IMR-90 (cell line): ENCODE results near the gene CAMTA1. TPM values are rescaled to one million over a fixed set of nuclear protein-coding genes. Genes with fewer than 3 reads are reported as not detected.

Experiments
- ATAC-seq: fragments of 200-7000 bp; cut with Tn5 transposase; 2 replicates; pipeline ENCODE4 v1.9.1; 2020; ENCODE audit warnings: low read depth, mild to moderate bottlenecking, moderate library complexity
- BruUV-seq: library from RNA; stranded (reverse); fragments of 400-500 nt; replicated peaks from 2 replicates; lab custom pipeline; 2021; lab: Mats Ljungman, UMichigan
- CTCF ChIA-PET: fragments of 300-600 bp; formaldehyde crosslinking; extraction: SDS; loops from one replicate; lab custom pipeline; 2021; ENCODE audit warnings: antibody characterized with exemption; lab: Yijun Ruan, JAX
- POLR2A ChIA-PET: fragments of 300-600 bp; sonication (Branson Sonifier 250); formaldehyde crosslinking; loops from one replicate; lab custom pipeline; 2022; ENCODE audit warnings: antibody characterized with exemption; ENCODE audit not compliant: unreplicated experiment; lab: Charles Lee
- DNase-seq: peaks from one replicate; pipeline ENCODE4 v3.0.0; 2013
- H2AFZ ChIP-seq: replicated peaks from 2 replicates; pipeline ENCODE3; 2013; ENCODE audit warnings: low read length, mild to moderate bottlenecking; ENCODE audit not compliant: poor library complexity
- H2AK5ac ChIP-seq: 2 replicates; pipeline ENCODE4 v1.6.1; 2013; ENCODE audit warnings: low read depth, low read length, inconsistent platforms
- H2AK9ac ChIP-seq: replicated peaks from 2 replicates; pipeline ENCODE3; 2013; ENCODE audit warnings: mild to moderate bottlenecking, low read depth, low read length, moderate library complexity; ENCODE audit not compliant: poor library complexity
- H2BK120ac ChIP-seq: 2 replicates; pipeline ENCODE4 v1.6.1; 2013; ENCODE audit warnings: low read depth, low read length, inconsistent platforms
- H2BK15ac ChIP-seq: 3 replicates; pipeline ENCODE4 v1.6.1; 2013; ENCODE audit warnings: low read depth, low read length, inconsistent platforms
- H2BK20ac ChIP-seq: 2 replicates; pipeline ENCODE4 v1.6.1; 2013; ENCODE audit warnings: low read depth, mild to moderate bottlenecking, inconsistent platforms, low read length, moderate library complexity
- H2BK5ac ChIP-seq: 2 replicates; pipeline ENCODE4 v1.6.1; 2013; ENCODE audit warnings: mild to moderate bottlenecking, low read depth, low read length, inconsistent platforms; ENCODE audit not compliant: poor library complexity, severe bottlenecking
- H3K14ac ChIP-seq: replicated peaks from 2 replicates; pipeline ENCODE4 v1.6.1; 2013; ENCODE audit warnings: low read depth, low read length, inconsistent platforms
- H3K18ac ChIP-seq: 2 replicates; pipeline ENCODE4 v1.6.1; 2013; ENCODE audit warnings: low read depth, low read length, control low read depth
- H3K23ac ChIP-seq: 2 replicates; pipeline ENCODE4 v1.6.1; 2013; ENCODE audit warnings: low read depth, low read length, inconsistent platforms
- H3K27ac ChIP-seq: 2 replicates; pipeline ENCODE4 v1.5.1; 2013; ENCODE audit warnings: mild to moderate bottlenecking, control low read depth, low read length; ENCODE audit not compliant: insufficient read depth
- H3K27me3 ChIP-seq: 2 replicates; pipeline ENCODE4 v1.6.1; 2013; ENCODE audit warnings: low read length; ENCODE audit not compliant: control insufficient read depth, insufficient read depth
- H3K36me3 ChIP-seq: 2 replicates; pipeline ENCODE4 v1.6.1; 2013; ENCODE audit warnings: low read length, mixed read lengths; ENCODE audit not compliant: control insufficient read depth, insufficient read depth
- H3K4ac ChIP-seq: 2 replicates; pipeline ENCODE4 v1.6.1; 2013; ENCODE audit warnings: low read depth, low read length, inconsistent platforms
- H3K4me1 ChIP-seq: 2 replicates; pipeline ENCODE4 v1.6.1; 2013; ENCODE audit warnings: low read length, mixed read lengths; ENCODE audit not compliant: control insufficient read depth, insufficient read depth
- H3K4me2 ChIP-seq: 2 replicates; pipeline ENCODE4 v1.6.1; 2013; ENCODE audit warnings: low read depth, mild to moderate bottlenecking, control low read depth, low read length, moderate library complexity
- H3K4me3 ChIP-seq: 2 replicates; pipeline ENCODE4 v1.5.1; 2013; ENCODE audit warnings: low read depth, mild to moderate bottlenecking, control low read depth, low read length, moderate library complexity; ENCODE audit not compliant: insufficient read depth
- H3K56ac ChIP-seq: 2 replicates; pipeline ENCODE4 v1.6.1; 2013; ENCODE audit warnings: low read length, inconsistent platforms; ENCODE audit not compliant: insufficient read depth; ENCODE audit errors: extremely low read depth
- H3K79me1 ChIP-seq, 2 experiments: 2 replicates each; pipeline ENCODE4 v1.6.1; 2013; ENCODE audit warnings: low read length in 2 of 2, inconsistent platforms in 1 of 2, low read depth in 1 of 2
- H3K9ac ChIP-seq: 2 replicates; pipeline ENCODE4 v1.6.1; 2013; ENCODE audit warnings: low read depth, low read length, control low read depth
- H3K9me1 ChIP-seq: 2 replicates; pipeline ENCODE4 v1.6.1; 2013; ENCODE audit warnings: low read length, inconsistent platforms; ENCODE audit not compliant: insufficient read depth
- H3K9me3 ChIP-seq: 2 replicates; pipeline ENCODE4 v1.6.1; 2013; ENCODE audit warnings: low read length; ENCODE audit not compliant: control insufficient read depth, insufficient read depth
- H4K20me1 ChIP-seq: 2 replicates; pipeline ENCODE4 v1.6.1; 2013; ENCODE audit warnings: low read length, inconsistent platforms; ENCODE audit not compliant: insufficient read depth
- H4K5ac ChIP-seq: 2 replicates; pipeline ENCODE4 v1.6.1; 2013; ENCODE audit warnings: mild to moderate bottlenecking, low read depth, low read length, control low read depth
- H4K8ac ChIP-seq, 2 experiments: 2 replicates each; pipeline ENCODE4 v1.6.1; 2013; ENCODE audit warnings: low read depth in 2 of 2, low read length in 2 of 2, control low read depth in 1 of 2, inconsistent platforms in 1 of 2
- H4K91ac ChIP-seq: 2 replicates; pipeline ENCODE4 v1.6.1; 2013; ENCODE audit warnings: low read depth, low read length, inconsistent platforms; ENCODE audit not compliant: insufficient read depth
- BHLHE40 ChIP-seq: fragments of 150-350 bp; IDR thresholded peaks from 2 replicates; pipeline ENCODE4 v1.6.1; 2016; ENCODE audit warnings: mild to moderate bottlenecking, low read depth, low read length
- CEBPB ChIP-seq: IDR thresholded peaks from 2 replicates; pipeline ENCODE4 v1.6.1; 2012; ENCODE audit warnings: low read depth, low read length, improper control_type of control experiment
- CTCF ChIP-seq: conservative IDR thresholded peaks from 2 replicates; pipeline ENCODE4 v1.5.1; 2012; ENCODE audit warnings: mild to moderate bottlenecking, low read depth, low read length, improper control_type of control experiment
- MAFK ChIP-seq: IDR thresholded peaks from 2 replicates; pipeline ENCODE4 v1.6.1; 2012; ENCODE audit warnings: low read depth, low read length, improper control_type of control experiment
- POLR2A ChIP-seq: IDR thresholded peaks from 2 replicates; pipeline ENCODE4 v1.6.1; 2012; ENCODE audit warnings: mild to moderate bottlenecking, low read depth, low read length
- RFX5 ChIP-seq: IDR thresholded peaks from 2 replicates; pipeline ENCODE4 v1.8.0; 2012; ENCODE audit warnings: low read depth, mild to moderate bottlenecking, low read length, moderate library complexity
- USF2 ChIP-seq: fragments of 150-350 bp; IDR thresholded peaks from 2 replicates; pipeline ENCODE4 v1.6.1; 2017; ENCODE audit warnings: mild to moderate bottlenecking, antibody characterized with exemption, low read length, low read depth
- WGBS, 2 experiments: methylation state at CpG; one replicate each; pipeline versions ENCODE4 v1.1.5 to v1.1.7; 2013; ENCODE audit warnings: missing lambda C conversion rate in 2 of 2; ENCODE audit not compliant: insufficient read length in 1 of 2; ENCODE audit errors: extremely low coverage in 2 of 2; 5-methylcytosine and 5-hydroxymethylcytosine counted together
- dilution Hi-C: fragments of 300-500 bp; cut with HindIII; formaldehyde crosslinking; loops from one replicate; pipeline ENCODE4 v1.14.3; 2018; ENCODE audit warnings: low sequenced_read_pairs; ENCODE audit not compliant: unreplicated experiment
- in situ Hi-C: fragments of 300-500 bp; cut with MboI; formaldehyde crosslinking; loops from 3 replicates; pipeline ENCODE4 v1.14.3; 2019; ENCODE audit warnings: low sequenced_read_pairs, inconsistent platforms, mixed read lengths
- intact Hi-C: fragments of 100-400 bp; cut with micrococcal nuclease; formaldehyde crosslinking; loops from 2 replicates; pipeline ENCODE4 v1.10.0; 2022
- polyA plus RNA-seq, 3 experiments: library from polyadenylated mRNA; depleted of rRNA; stranded (reverse); fragments of >200 nt; gene quantifications; 2 replicates each; pipeline ENCODE4 v1.2.3, GENCODE V29; 2012; ENCODE audit warnings: low replicate concordance in 1 of 3
- total RNA-seq: library from RNA; depleted of rRNA; stranded (reverse); fragments of >200 nt; gene quantifications from 2 replicates; pipeline ENCODE4 v1.2.3, GENCODE V29; 2012

CAMTA1 gene
- total and polyA plus RNA-seq, 2 of the 4 experiments (the other 2 are of a cell fraction), result 35.5 to 74.3 TPM

GRCh38 chr1:6832531-6833188, 47.4 kb downstream of the CAMTA1 start:
- H2AK5ac ChIP-seq, result no peak overlapping the region
- no peak overlapping the region for H4K5ac ChIP-seq
- no peak overlapping the region for H4K8ac ChIP-seq
- in situ Hi-C loops, result no loop called here
- H3K23ac ChIP-seq, result peak overlapping the region; percentile 12; the same call in 1 of the 2 replicates
- H3K4me1 ChIP-seq, result peaks cover 2% of the 10 kb centered on the region; the same call in 1 of the 2 replicates
- no peak for TF ChIP-seq BHLHE40
- no peak for TF ChIP-seq CEBPB
- TF ChIP-seq USF2, result no peak
- TF ChIP-seq POLR2A, result no peak
- no peak for TF ChIP-seq MAFK
- no peak for TF ChIP-seq CTCF
- TF ChIP-seq RFX5, result no peak
- ChIA-PET POLR2A (no interaction called here), CTCF (no interaction called here)
- no peak overlapping the region for H3K56ac ChIP-seq
- intact Hi-C loops, result loop anchor here (5.0 kb wide), 1 partner anchor 35 kb away; no protein-coding TSS in a partner anchor
- no TSS peak for BruUV-seq
- H3K4me2 ChIP-seq, result no peak overlapping the region
- no peak overlapping the region for H3K4ac ChIP-seq
- H4K20me1 ChIP-seq, result peaks cover 3% of the 10 kb centered on the region; the same call in 1 of the 2 replicates
- no peak overlapping the region for H2BK5ac ChIP-seq
- no peak overlapping the region for H2BK15ac ChIP-seq
- no peak overlapping the region for H2BK20ac ChIP-seq
- H3K14ac ChIP-seq, result no peak overlapping the region
- DNase-seq (no peak), ATAC-seq (no peak)
- H3K18ac ChIP-seq, result no peak overlapping the region
- no peak overlapping the region for H3K9ac ChIP-seq
- H3K4me3 ChIP-seq, result no peak overlapping the region
- H2AK9ac ChIP-seq, result no peak overlapping the region
- no peak overlapping the region for H4K91ac ChIP-seq
- no peaks in the 10 kb centered on the region for H3K27me3 ChIP-seq
- H2BK120ac ChIP-seq, result no peak overlapping the region
- no CpG with 5 or more reads among the region's 4 CpGs for WGBS, 2 experiments
- H3K9me3 ChIP-seq, result no peaks in the 10 kb centered on the region
- no peak overlapping the region for H2AFZ ChIP-seq
- dilution Hi-C loops, result no loop called here
- peaks cover 19 to 54% of the 10 kb centered on the region in 2 experiments for H3K79me1 ChIP-seq
- H3K36me3 ChIP-seq, result peaks cover 8% of the 10 kb centered on the region
- H3K27ac ChIP-seq, result no peak overlapping the region
- H3K9me1 ChIP-seq, result peaks cover 6% of the 10 kb centered on the region
